ENCODE measurements around the gene FAM193B.

DNA sequence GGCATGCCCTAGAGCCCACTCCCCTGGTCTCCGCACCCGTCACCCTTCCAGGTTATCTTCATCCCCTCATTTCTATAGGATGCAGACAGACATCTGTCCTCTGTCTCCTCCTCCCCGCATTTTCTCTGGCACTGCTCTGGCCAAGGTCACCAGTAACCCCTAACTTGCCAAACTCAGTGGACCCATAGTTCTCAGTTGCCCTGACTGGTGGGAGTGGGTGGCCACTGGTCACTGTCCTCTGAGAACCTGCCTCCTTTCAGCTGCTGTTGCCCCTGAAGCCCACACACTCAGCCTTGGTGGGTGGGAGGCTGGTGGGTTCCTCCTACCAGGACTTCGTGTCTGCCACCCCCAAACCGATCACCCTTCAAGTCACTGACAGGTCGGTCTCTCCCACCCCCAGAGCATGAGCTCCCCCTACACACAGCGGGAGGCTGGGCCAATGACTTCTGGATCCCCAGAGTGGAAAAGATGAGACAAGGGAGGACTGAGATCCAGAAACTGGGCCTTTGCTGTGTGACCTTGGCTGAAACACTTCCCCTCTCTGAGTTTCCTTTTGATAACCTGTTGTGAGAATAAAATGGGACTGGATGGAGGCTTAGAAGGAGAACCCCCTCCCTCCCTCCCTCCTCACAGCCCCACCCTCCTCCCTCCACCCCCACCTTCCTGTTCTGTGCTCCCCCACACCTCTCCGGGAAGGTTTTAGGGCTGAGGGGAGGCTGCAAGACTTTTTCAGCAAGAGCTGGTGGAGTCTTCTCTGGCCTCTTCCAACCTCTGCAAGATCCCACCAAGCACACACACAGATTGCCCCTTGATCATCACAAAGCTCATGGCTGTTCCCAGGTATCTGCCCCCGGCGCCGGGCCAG lies 78.6 kb downstream of the FAM193B start:
- TF ChIP-seq, protein P1, sequence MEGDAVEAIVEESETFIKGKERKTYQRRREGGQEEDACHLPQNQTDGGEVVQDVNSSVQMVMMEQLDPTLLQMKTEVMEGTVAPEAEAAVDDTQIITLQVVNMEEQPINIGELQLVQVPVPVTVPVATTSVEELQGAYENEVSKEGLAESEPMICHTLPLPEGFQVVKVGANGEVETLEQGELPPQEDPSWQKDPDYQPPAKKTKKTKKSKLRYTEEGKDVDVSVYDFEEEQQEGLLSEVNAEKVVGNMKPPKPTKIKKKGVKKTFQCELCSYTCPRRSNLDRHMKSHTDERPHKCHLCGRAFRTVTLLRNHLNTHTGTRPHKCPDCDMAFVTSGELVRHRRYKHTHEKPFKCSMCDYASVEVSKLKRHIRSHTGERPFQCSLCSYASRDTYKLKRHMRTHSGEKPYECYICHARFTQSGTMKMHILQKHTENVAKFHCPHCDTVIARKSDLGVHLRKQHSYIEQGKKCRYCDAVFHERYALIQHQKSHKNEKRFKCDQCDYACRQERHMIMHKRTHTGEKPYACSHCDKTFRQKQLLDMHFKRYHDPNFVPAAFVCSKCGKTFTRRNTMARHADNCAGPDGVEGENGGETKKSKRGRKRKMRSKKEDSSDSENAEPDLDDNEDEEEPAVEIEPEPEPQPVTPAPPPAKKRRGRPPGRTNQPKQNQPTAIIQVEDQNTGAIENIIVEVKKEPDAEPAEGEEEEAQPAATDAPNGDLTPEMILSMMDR (IDR thresholded peaks at IDR 0.05; ENCODE audit: insufficient read depth, low read length, poor library complexity, severe bottlenecking) = no peak
- TF ChIP-seq EZH2phosphoT487 (conservative IDR thresholded peaks at IDR 0.05; ENCODE audit: low read length) = no peak
